ENCODE data around the gene EOMES. TPM values are rescaled to one million over a fixed set of nuclear protein-coding genes. Genes with fewer than 3 reads are reported as not detected.
A peak's percentile ranks its signal among the peaks of the same experiment; 100 is the strongest.

The EOMES gene
- total and polyA plus RNA-seq, 2 experiments from 2014 or later, result 0.10 TPM

DNA sequence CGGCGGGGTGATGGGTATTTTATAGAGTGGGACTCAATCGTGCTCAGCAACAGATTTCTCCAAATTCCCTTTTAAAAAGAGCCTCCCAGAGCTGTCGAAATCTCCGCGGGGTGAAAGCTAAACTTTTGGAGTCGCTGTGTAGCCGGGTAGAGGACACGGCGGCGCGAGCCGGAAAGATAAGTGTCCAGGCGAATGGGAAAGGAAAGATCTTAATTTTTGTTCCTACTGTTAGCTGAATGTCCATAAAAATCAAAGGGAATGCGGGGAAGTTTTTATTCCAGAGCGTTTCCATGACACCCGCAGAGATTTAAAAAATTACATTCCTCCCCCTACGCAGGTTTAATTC lies 9.1 kb downstream of the EOMES start:
- H2AFZ ChIP-seq, result peak overlapping the region; percentile 73; the same call in 1 of the 2 replicates

GRCh38 chr3:27712136-27713077 lies 9.7 kb downstream of the EOMES start:
- Histone ChIP-seq H3K9me2 (ENCODE audit: insufficient read depth) (no peaks in the 10 kb centered on the region), H3K4me2 (peak overlapping the region; percentile 90), H4K20me1 (replicated peaks; ENCODE audit: insufficient read depth) (peaks cover 13% of the 10 kb centered on the region; the same call in 1 of the 2 replicates), H3K79me2 (replicated peaks; ENCODE audit: insufficient read depth) (no peaks in the 10 kb centered on the region), H3K27ac (ENCODE audit: low read depth) (no peak overlapping the region), H3K27me3 (ENCODE audit: insufficient read depth) (peaks cover 91% of the 10 kb centered on the region), H3F3A (replicated peaks; ENCODE audit: low read depth) (peaks cover 40% of the 10 kb centered on the region), H3K4me1 (ENCODE audit: insufficient read depth) (peaks cover 44% of the 10 kb centered on the region), H3K36me3 (ENCODE audit: insufficient read depth) (no peaks in the 10 kb centered on the region), H3K4me3 (peak overlapping the region; percentile 68), H2AFZ (peak overlapping the region; percentile 73)
- H3K36me3 Mint-ChIP-seq (ENCODE audit: low read depth), result no peaks in the 10 kb centered on the region
- H3K27ac Mint-ChIP-seq, result no peak overlapping the region
- peak overlapping the region; percentile 81 for H3K4me3 Mint-ChIP-seq
- peaks cover 6% of the 10 kb centered on the region; the same call in 1 of the 3 replicates for H3K9me3 Mint-ChIP-seq
- ATAC-seq (peak; percentile 80), DNase-seq (ENCODE audit: low spot score) (peak; percentile 89)
- H3K27me3 Mint-ChIP-seq (ENCODE audit: insufficient read depth, low read depth, poor library complexity), result peaks cover 61% of the 10 kb centered on the region
- no peak for TF ChIP-seq ZNF114 (CRISPR knock-in tag; IDR thresholded peaks at IDR 0.05)
- TF ChIP-seq, protein P1, sequence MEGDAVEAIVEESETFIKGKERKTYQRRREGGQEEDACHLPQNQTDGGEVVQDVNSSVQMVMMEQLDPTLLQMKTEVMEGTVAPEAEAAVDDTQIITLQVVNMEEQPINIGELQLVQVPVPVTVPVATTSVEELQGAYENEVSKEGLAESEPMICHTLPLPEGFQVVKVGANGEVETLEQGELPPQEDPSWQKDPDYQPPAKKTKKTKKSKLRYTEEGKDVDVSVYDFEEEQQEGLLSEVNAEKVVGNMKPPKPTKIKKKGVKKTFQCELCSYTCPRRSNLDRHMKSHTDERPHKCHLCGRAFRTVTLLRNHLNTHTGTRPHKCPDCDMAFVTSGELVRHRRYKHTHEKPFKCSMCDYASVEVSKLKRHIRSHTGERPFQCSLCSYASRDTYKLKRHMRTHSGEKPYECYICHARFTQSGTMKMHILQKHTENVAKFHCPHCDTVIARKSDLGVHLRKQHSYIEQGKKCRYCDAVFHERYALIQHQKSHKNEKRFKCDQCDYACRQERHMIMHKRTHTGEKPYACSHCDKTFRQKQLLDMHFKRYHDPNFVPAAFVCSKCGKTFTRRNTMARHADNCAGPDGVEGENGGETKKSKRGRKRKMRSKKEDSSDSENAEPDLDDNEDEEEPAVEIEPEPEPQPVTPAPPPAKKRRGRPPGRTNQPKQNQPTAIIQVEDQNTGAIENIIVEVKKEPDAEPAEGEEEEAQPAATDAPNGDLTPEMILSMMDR (conservative IDR thresholded peaks at IDR 0.05; ENCODE audit: low read depth in 2 of 2), result peak; percentile 81 to 84
- H3K4me1 Mint-ChIP-seq, result peaks cover 46% of the 10 kb centered on the region

More for the DNA sequence above, 9.1 kb downstream of the EOMES start:
- Histone ChIP-seq H3K4me3 (peak overlapping the region; percentile 68), H3K27me3 (ENCODE audit: insufficient read depth) (peaks cover 97% of the 10 kb centered on the region), H4K20me1 (replicated peaks; ENCODE audit: insufficient read depth) (peaks cover 13% of the 10 kb centered on the region; the same call in 1 of the 2 replicates), H3K9me2 (ENCODE audit: insufficient read depth) (no peaks in the 10 kb centered on the region), H3K4me2 (peak overlapping the region; percentile 90), H3F3A (replicated peaks; ENCODE audit: low read depth) (peaks cover 40% of the 10 kb centered on the region), H3K27ac (ENCODE audit: low read depth) (no peak overlapping the region), H3K79me2 (replicated peaks; ENCODE audit: insufficient read depth) (no peaks in the 10 kb centered on the region), H3K4me1 (ENCODE audit: insufficient read depth) (peaks cover 50% of the 10 kb centered on the region), H3K36me3 (ENCODE audit: insufficient read depth) (no peaks in the 10 kb centered on the region)
- Mint-ChIP-seq H3K9me3 (peaks cover 6% of the 10 kb centered on the region; the same call in 1 of the 3 replicates), H3K4me3 (peak overlapping the region; percentile 81), H3K27me3 (ENCODE audit: insufficient read depth, low read depth, poor library complexity) (peaks cover 66% of the 10 kb centered on the region), H3K27ac (no peak overlapping the region), H3K36me3 (ENCODE audit: low read depth) (no peaks in the 10 kb centered on the region), H3K4me1 (peaks cover 52% of the 10 kb centered on the region)
- TF ChIP-seq, protein P2, sequence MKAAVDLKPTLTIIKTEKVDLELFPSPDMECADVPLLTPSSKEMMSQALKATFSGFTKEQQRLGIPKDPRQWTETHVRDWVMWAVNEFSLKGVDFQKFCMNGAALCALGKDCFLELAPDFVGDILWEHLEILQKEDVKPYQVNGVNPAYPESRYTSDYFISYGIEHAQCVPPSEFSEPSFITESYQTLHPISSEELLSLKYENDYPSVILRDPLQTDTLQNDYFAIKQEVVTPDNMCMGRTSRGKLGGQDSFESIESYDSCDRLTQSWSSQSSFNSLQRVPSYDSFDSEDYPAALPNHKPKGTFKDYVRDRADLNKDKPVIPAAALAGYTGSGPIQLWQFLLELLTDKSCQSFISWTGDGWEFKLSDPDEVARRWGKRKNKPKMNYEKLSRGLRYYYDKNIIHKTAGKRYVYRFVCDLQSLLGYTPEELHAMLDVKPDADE (IDR thresholded peaks at IDR 0.05), result no peak
- TF ChIP-seq NANOG (IDR thresholded peaks at IDR 0.05; ENCODE audit: borderline replicate concordance) (no peak), EZH2 (IDR thresholded peaks at IDR 0.05; ENCODE audit: low read depth, unreplicated experiment) (peak; percentile 95), STAT1 (IDR thresholded peaks at IDR 0.05; ENCODE audit: unreplicated experiment) (no peak)
- no peak for ATAC-seq
- DNase-seq (ENCODE audit: low spot score), result no peak
